GM23338 (cell line): Measurements from ENCODE around the gene ERH. TPM values are rescaled to one million over a fixed set of nuclear protein-coding genes. Genes with fewer than 3 reads are reported as not detected.

Experiments used
- CREB1 ChIP-seq: fragments of 250-450 bp; sonication (Bioruptor Pico); IDR thresholded peaks from 2 replicates; pipeline ENCODE4 v1.5.0; 2020; ENCODE audit warnings: low read depth, mild to moderate bottlenecking, moderate library complexity
- CTCF ChIP-seq, 2 experiments: fragments of 200-600 bp in 1 of 2; sonication (generic) in 1 of 2; conservative IDR thresholded peaks; 2 replicates each; pipeline versions ENCODE4 v1.5.1 to v1.6.1; 2016 to 2017; ENCODE audit warnings: antibody characterized with exemption in 2 of 2, low read depth in 2 of 2, mild to moderate bottlenecking in 2 of 2, moderate library complexity in 1 of 2
- JUNB ChIP-seq: IDR thresholded peaks from one replicate; pipeline ENCODE4 v1.6.1; 2016; ENCODE audit warnings: antibody characterized with exemption; ENCODE audit not compliant: unreplicated experiment
- POLR2AphosphoS5 ChIP-seq: IDR thresholded peaks from 2 replicates; pipeline ENCODE4 v1.6.1; 2016; ENCODE audit warnings: antibody characterized with exemption, low read depth
- STAT1 ChIP-seq: IDR thresholded peaks from one replicate; pipeline ENCODE4 v1.6.1; 2016; ENCODE audit warnings: antibody characterized with exemption; ENCODE audit not compliant: unreplicated experiment
- ZNF331 ChIP-seq: fragments of 250-450 bp; sonication (Bioruptor Pico); IDR thresholded peaks from 2 replicates; pipeline ENCODE4 v1.5.0; 2020; ENCODE audit warnings: low read depth, mild to moderate bottlenecking, moderate library complexity
- ZNF462 ChIP-seq: fragments of 250-450 bp; sonication (Bioruptor Pico); IDR thresholded peaks from 2 replicates; pipeline ENCODE4 v1.5.0; 2020; ENCODE audit warnings: mild to moderate bottlenecking, moderate library complexity
- polyA plus RNA-seq: library from polyadenylated mRNA; unstranded; fragments of >200 nt; fragmentation: Nextera tagmentation; extraction: Ambion mirVana; gene quantifications from 2 replicates; pipeline ENCODE4 v1.2.1, GENCODE V29; 2016
- total RNA-seq: library from RNA; depleted of rRNA; stranded (reverse); fragments of >200 nt; shearing (Covaris generic); gene quantifications from 2 replicates; pipeline ENCODE4 v1.2.3, GENCODE V29; 2014

Gene ERH
- total and polyA plus RNA-seq, 2 experiments from 2014 or later, result 188 to 545 TPM

- no peak for TF ChIP-seq ZNF462
- TF ChIP-seq ZNF331 (CRISPR knock-in tag), result no peak
- TF ChIP-seq CREB1 (CRISPR knock-in tag), result no peak
- TF ChIP-seq JUNB, result no peak
- TF ChIP-seq POLR2AphosphoS5, result no peak
- no peak for TF ChIP-seq STAT1
- no peak for TF ChIP-seq CTCF (conservative IDR thresholded peaks at IDR 0.05; ENCODE audit: low read depth in 2 of 2)
These were observed 39.7 kb downstream of the ERH start (continued) for GRCh38 chr14:69358233-69358963.
